PC-9 (cell line): ENCODE data around the gene MECR. TPM values are rescaled to one million over a fixed set of nuclear protein-coding genes. Genes with fewer than 3 reads are reported as not detected.
A peak's percentile ranks its signal among the peaks of the same experiment; 100 is the strongest.

Experiments
- BruUV-seq: library from RNA; stranded (reverse); fragments of 400-500 nt; replicated peaks from 2 replicates; lab custom pipeline; 2021; lab: Mats Ljungman, UMichigan
- CTCF ChIA-PET: fragments of 300-600 bp; sonication (Branson Sonifier 250); formaldehyde crosslinking; loops from one replicate; lab custom pipeline; 2022; ENCODE audit warnings: antibody characterized with exemption; lab: Charles Lee
- POLR2A ChIA-PET: fragments of 300-600 bp; sonication (Branson Sonifier 250); formaldehyde crosslinking; loops from one replicate; lab custom pipeline; 2022; ENCODE audit warnings: antibody characterized with exemption; ENCODE audit not compliant: unreplicated experiment; lab: Charles Lee
- DNase-seq, 2 experiments: peaks; one replicate each; pipeline versions ENCODE4 v3.0.0 to v3.0.0-alpha.2; 2015 to 2022; ENCODE audit warnings: mixed read lengths in 1 of 2
- H2AFZ ChIP-seq: fragments of 200-600 bp; sonication (generic); 2 replicates; pipeline ENCODE4 v1.8.1; 2017; ENCODE audit warnings: antibody characterized with exemption
- H3F3A ChIP-seq: fragments of 200-600 bp; sonication (generic); 2 replicates; pipeline ENCODE4 v1.8.1; 2017; ENCODE audit warnings: antibody characterized with exemption, mild to moderate bottlenecking, low read depth; ENCODE audit not compliant: insufficient read depth
- H3K27ac ChIP-seq: fragments of 200-600 bp; sonication (generic); 2 replicates; pipeline ENCODE4 v1.6.1; 2016; ENCODE audit warnings: mixed run types
- H3K27me3 ChIP-seq: fragments of 200-600 bp; sonication (generic); 2 replicates; pipeline ENCODE4 v1.6.1; 2016; ENCODE audit warnings: low read depth, mixed run types; ENCODE audit not compliant: insufficient read depth
- H3K36me3 ChIP-seq: fragments of 200-600 bp; sonication (generic); 2 replicates; pipeline ENCODE4 v1.6.1; 2016; ENCODE audit warnings: low read depth, mixed run types
- H3K4me1 ChIP-seq: fragments of 200-600 bp; sonication (generic); replicated peaks from 2 replicates; pipeline ENCODE4 v1.6.1; 2016; ENCODE audit warnings: mixed run types; ENCODE audit not compliant: insufficient read depth
- H3K4me2 ChIP-seq: fragments of 200-600 bp; sonication (generic); 2 replicates; pipeline ENCODE4 v1.6.1; 2017; ENCODE audit warnings: mixed run types
- H3K4me3 ChIP-seq: fragments of 200-600 bp; sonication (generic); 2 replicates; pipeline ENCODE4 v1.6.1; 2016; ENCODE audit warnings: mixed run types
- H3K79me2 ChIP-seq: fragments of 200-600 bp; sonication (generic); 2 replicates; pipeline ENCODE4 v1.6.1; 2017; ENCODE audit warnings: low read depth, mixed run types
- H3K9me2 ChIP-seq: fragments of 200-600 bp; sonication (generic); 2 replicates; pipeline ENCODE4 v1.8.1; 2017; ENCODE audit warnings: mild to moderate bottlenecking; ENCODE audit not compliant: insufficient read depth
- H3K9me3 ChIP-seq: fragments of 200-600 bp; sonication (generic); 2 replicates; pipeline ENCODE4 v1.8.1; 2016; ENCODE audit warnings: low read depth; ENCODE audit not compliant: insufficient read depth
- H4K20me1 ChIP-seq: fragments of 200-600 bp; sonication (generic); 2 replicates; pipeline ENCODE4 v1.8.1; 2017; ENCODE audit not compliant: insufficient read depth
- EZH2 ChIP-seq: fragments of 200-600 bp; sonication (generic); IDR thresholded peaks from 2 replicates; pipeline ENCODE4 v1.8.0; 2017; ENCODE audit warnings: antibody characterized with exemption, low read depth
- intact Hi-C: fragments of 100-400 bp; cut with micrococcal nuclease; formaldehyde crosslinking; loops from one replicate; pipeline ENCODE4 v1.10.0; 2022; ENCODE audit not compliant: unreplicated experiment
- total RNA-seq: library from RNA; stranded (reverse); gene quantifications from 2 replicates; pipeline ENCODE4 v1.2.3, GENCODE V29; 2021
- TF ChIP-seq, protein P1 (sequence below): fragments of 200-600 bp; sonication (generic); conservative IDR thresholded peaks from 2 replicates; pipeline ENCODE4 v1.6.1; 2017; ENCODE audit warnings: mixed run types, antibody characterized with exemption, mild to moderate bottlenecking, moderate library complexity

Gene MECR
- total RNA-seq, 1 experiment from 2014 or later = 46.4 TPM

DNA sequence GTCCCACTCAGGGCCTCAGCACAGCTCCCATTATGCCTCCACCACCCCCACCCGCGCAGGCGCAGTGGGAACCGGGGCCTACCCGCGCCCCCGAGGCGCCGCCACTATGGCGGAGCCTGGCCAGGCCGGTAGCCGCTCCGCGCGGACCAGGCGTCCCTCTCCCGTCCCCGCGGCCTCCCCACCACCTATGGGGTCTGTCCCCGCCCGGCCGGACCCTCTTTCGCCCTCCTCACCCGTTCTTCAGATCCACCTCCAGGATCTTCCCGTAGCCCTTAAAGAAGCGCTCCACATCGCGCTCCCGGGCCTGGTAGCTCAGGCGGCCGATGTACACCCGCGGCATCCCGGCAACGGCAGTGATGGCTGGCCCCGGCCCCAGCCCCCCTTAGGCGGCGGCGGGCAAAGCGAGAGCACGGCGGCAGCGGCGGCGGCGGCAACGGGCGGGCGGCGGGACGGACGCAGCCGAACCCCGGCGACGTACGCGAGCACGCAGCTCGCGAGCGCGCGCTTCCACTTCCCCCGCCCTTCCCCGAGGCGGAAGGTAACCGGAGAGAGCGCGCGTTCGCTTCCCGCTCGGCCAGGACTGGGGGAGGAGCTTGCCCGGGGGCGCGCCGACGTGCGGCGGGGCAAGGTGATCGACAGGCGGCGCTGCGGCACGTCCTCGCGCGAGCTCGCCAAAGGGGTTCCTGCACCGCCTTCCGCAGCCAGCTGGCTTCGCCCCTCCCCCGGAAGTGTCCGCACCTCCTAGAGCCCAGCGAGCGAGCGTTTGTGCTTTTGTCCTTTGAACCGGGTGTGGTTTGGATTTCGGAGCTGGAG lies 49.1 kb downstream of the MECR start, which contains the start of gene SRSF4:
Gene SRSF4 (minus strand): TSS at position 488 of the 813 bp plus-strand sequence. CDS start 148 bp downstream, at position 340.
- intact Hi-C loops = loop anchor here (1.0 kb wide), 1 partner anchor 36 kb away; no protein-coding TSS in a partner anchor
- no TSS peak for BruUV-seq
- CTCF ChIA-PET = interaction anchor here (0.6 to 1.1 kb wide), 6 partner anchors 21 to 1492 kb away, joined by 3 to 9 read pairs (median 3); partner anchors contain the start of gene YTHDF2

DNA sequence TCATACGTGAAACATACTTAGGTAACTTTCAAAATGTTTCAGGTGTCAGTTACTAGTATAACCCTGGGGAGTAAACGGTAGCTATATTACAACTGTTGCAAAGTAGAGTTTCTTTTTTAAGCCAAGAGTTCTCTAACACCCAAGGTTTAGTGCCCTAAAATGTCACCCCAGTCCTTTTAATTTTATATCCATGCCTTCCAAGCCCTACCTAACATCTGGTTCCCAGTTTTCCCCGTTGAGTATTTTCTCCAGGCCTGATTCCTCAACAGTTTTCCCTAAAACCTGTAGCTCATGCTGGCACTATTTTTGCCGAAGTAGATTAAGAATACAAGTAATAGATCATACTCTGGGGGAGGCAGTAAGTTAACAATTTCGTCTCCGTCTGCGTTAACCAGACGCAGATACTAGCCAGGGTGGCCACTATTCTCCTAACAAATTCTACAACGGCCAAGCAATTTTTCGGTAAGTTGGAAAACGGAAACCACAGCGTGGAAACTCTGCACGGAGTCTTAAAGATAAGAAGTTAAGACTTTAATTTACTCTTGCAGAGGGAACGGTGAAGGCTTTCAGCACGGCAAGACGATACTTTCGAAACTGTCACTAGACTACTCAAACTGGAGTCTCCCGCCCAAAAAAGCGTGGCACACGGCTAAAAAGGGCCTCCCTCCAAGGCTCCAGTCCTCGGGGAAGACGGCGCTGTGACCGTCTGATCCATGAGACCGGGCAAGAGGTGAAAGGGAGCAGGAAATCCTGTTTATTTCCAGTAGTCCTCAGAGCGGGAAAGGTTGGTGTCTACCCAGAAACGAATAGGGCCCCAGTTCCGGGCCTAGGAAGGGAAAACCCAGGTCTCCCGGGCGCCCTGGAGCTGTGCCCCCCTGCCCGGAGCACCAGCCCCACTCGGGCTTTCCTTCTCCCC lies 50.0 kb downstream of the MECR start:
- peaks cover 50% of the 10 kb centered on the region for H4K20me1 ChIP-seq
- peak overlapping the region; percentile 88 for H3K27ac ChIP-seq
- 0 out of 2 replicates have a peak overlapping the region, but pooled peaks have one; percentile 91 for H2AFZ ChIP-seq
- TSS peak; percentile 35 for BruUV-seq
- H3K79me2 ChIP-seq = peaks cover 59% of the 10 kb centered on the region
- H3F3A ChIP-seq = peaks cover 16% of the 10 kb centered on the region; the same call in 1 of the 2 replicates
- H3K9me2 ChIP-seq = no peaks in the 10 kb centered on the region
- intact Hi-C loops = loop anchor here (1.0 kb wide), 1 partner anchor 35 kb away; no protein-coding TSS in a partner anchor
- no peaks in the 10 kb centered on the region for H3K27me3 ChIP-seq
- peak overlapping the region; percentile 92 for H3K4me3 ChIP-seq
- H3K4me2 ChIP-seq = peak overlapping the region; percentile 92
- H3K4me1 ChIP-seq = peaks cover 25% of the 10 kb centered on the region
- H3K36me3 ChIP-seq = peaks cover 8% of the 10 kb centered on the region; the same call in 1 of the 2 replicates
- CTCF ChIA-PET = interaction anchor here (0.7 kb wide), 1 partner anchor 299 kb away, joined by 3 read pairs; no protein-coding TSS in a partner anchor
- no peak for TF ChIP-seq EZH2
- TF ChIP-seq, protein P1, sequence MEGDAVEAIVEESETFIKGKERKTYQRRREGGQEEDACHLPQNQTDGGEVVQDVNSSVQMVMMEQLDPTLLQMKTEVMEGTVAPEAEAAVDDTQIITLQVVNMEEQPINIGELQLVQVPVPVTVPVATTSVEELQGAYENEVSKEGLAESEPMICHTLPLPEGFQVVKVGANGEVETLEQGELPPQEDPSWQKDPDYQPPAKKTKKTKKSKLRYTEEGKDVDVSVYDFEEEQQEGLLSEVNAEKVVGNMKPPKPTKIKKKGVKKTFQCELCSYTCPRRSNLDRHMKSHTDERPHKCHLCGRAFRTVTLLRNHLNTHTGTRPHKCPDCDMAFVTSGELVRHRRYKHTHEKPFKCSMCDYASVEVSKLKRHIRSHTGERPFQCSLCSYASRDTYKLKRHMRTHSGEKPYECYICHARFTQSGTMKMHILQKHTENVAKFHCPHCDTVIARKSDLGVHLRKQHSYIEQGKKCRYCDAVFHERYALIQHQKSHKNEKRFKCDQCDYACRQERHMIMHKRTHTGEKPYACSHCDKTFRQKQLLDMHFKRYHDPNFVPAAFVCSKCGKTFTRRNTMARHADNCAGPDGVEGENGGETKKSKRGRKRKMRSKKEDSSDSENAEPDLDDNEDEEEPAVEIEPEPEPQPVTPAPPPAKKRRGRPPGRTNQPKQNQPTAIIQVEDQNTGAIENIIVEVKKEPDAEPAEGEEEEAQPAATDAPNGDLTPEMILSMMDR = no peak
- POLR2A ChIA-PET = interaction anchor here (0.5 to 0.9 kb wide), 5 partner anchors 18 to 599 kb away, joined by 3 to 7 read pairs (median 3); no protein-coding TSS in a partner anchor
- H3K9me3 ChIP-seq = no peaks in the 10 kb centered on the region
- no peak for DNase-seq

More for the DNA sequence above, 49.1 kb downstream of the MECR start, which contains the start of gene SRSF4:
- Histone ChIP-seq H2AFZ (peak within 1 kb of the TSS; percentile 91), H3K4me2 (peak within 1 kb of the TSS; percentile 92), H3K27ac (peak within 1 kb of the TSS; percentile 88), H4K20me1 (peaks cover 41% of the 10 kb centered on the region), H3K27me3 (no peaks in the 10 kb centered on the region), H3K4me1 (peaks cover 33% of the 10 kb centered on the region), H3K79me2 (peaks cover 50% of the 10 kb centered on the region), H3K9me3 (no peaks in the 10 kb centered on the region), H3K36me3 (peaks cover 8% of the 10 kb centered on the region; the same call in 1 of the 2 replicates), H3K9me2 (no peaks in the 10 kb centered on the region), H3F3A (peaks cover 23% of the 10 kb centered on the region; the same call in 1 of the 2 replicates), H3K4me3 (peak within 1 kb of the TSS; percentile 92)
- TF ChIP-seq EZH2 = no peak
- TF ChIP-seq, protein P1 = peak; percentile 60
- DNase-seq = peak; percentile 86 to 99
- POLR2A ChIA-PET = interaction anchor here (0.5 to 0.9 kb wide), 14 partner anchors 36 to 1481 kb away, joined by 3 to 27 read pairs (median 4); no protein-coding TSS in a partner anchor
